T47D (cell line): ENCODE measurements around the gene ACTR8.

ENCODE experiments used
- DNase-seq, 2 experiments: peaks; one replicate each; pipeline versions ENCODE4 v3.0.0 to v3.0.0-alpha.2; 2011 to 2012; ENCODE audit warnings: low read depth in 1 of 2, low spot score in 1 of 2
- JUND ChIP-seq: IDR thresholded peaks from 2 replicates; pipeline ENCODE4 v1.6.1; 2012; ENCODE audit warnings: low read depth
- in situ Hi-C: cut with HindIII; loops from 2 replicates; pipeline ENCODE4 v1.10.0; 2016; ENCODE audit warnings: low sequenced_read_pairs, low pct_unique_long_range_greater_than_20kb

The ACTR8 gene

GRCh38 chr3:53888232-53888631 is 6.3 kb upstream of the ACTR8 start:
- no peak for DNase-seq
- in situ Hi-C loops: no loop called here
- no peak for TF ChIP-seq JUND

- DNase-seq: no peak
- TF ChIP-seq JUND: no peak
- in situ Hi-C loops: no loop called here
Measured at GRCh38 chr3:53887446-53887845, 5.5 kb upstream of the ACTR8 start.

GRCh38 chr3:53885239-53885638 is 3.3 kb upstream of the ACTR8 start:
- no peak for TF ChIP-seq JUND
- DNase-seq: no peak
- in situ Hi-C loops: no loop called here

GRCh38 chr3:53884623-53885022 is 2.7 kb upstream of the ACTR8 start:
- DNase-seq: no peak
- no peak for TF ChIP-seq JUND
- in situ Hi-C loops: no loop called here

- no peak for DNase-seq
- no peak for TF ChIP-seq JUND
- in situ Hi-C loops: no loop called here
Measured at GRCh38 chr3:53883008-53883407, 1.1 kb upstream of the ACTR8 start.

GRCh38 chr3:53880396-53881345 is 1.3 kb downstream of the ACTR8 start:
- no peak for TF ChIP-seq JUND
- in situ Hi-C loops: no loop called here
- no peak for DNase-seq

- in situ Hi-C loops: no loop called here
- TF ChIP-seq JUND: no peak
- DNase-seq: no peak
Measured at GRCh38 chr3:53865732-53866499, 16.0 kb downstream of the ACTR8 start.

- DNase-seq: no peak
- no peak for TF ChIP-seq JUND
- in situ Hi-C loops: no loop called here
Measured at GRCh38 chr3:53863145-53863544, 18.8 kb downstream of the ACTR8 start.

GRCh38 chr3:53862241-53862640 is 19.7 kb downstream of the ACTR8 start:
- in situ Hi-C loops: no loop called here
- DNase-seq: no peak
- TF ChIP-seq JUND: no peak

GRCh38 chr3:53860196-53860595 is 21.8 kb downstream of the ACTR8 start:
- in situ Hi-C loops: no loop called here
- DNase-seq: no peak
- TF ChIP-seq JUND: no peak

- in situ Hi-C loops: no loop called here
- no peak for DNase-seq
- no peak for TF ChIP-seq JUND
Measured at GRCh38 chr3:53859178-53859577, 22.8 kb downstream of the ACTR8 start.

GRCh38 chr3:53858096-53858741 is 23.7 kb downstream of the ACTR8 start:
- TF ChIP-seq JUND: no peak
- in situ Hi-C loops: no loop called here
- no peak for DNase-seq

- TF ChIP-seq JUND: no peak
- in situ Hi-C loops: no loop called here
- no peak for DNase-seq
Measured at GRCh38 chr3:53856964-53857363, 25.0 kb downstream of the ACTR8 start.
